ENCODE data around the gene ZNF236. TPM values are rescaled to one million over a fixed set of nuclear protein-coding genes. Genes with fewer than 3 reads are reported as not detected.
"Not testable (repeated sequence)": the region's sequence is repeated elsewhere in the genome, so short reads cannot be mapped to it uniquely, and the experiment has no call there.

The ZNF236 gene
- total RNA-seq, 1 experiment from 2014 or later: 11.8 TPM

- DNase-seq (ENCODE audit: low read depth): no peak
These were observed 118.9 kb downstream of the ZNF236 start for GRCh38 chr18:76941284-76941683.

GRCh38 chr18:76943542-76944339 is 121.4 kb downstream of the ZNF236 start:
- no peak for DNase-seq (ENCODE audit: low read depth)

- DNase-seq (ENCODE audit: low read depth): not testable (repeated sequence)
These were observed 122.0 kb downstream of the ZNF236 start for GRCh38 chr18:76944346-76944745.

GRCh38 chr18:76948345-76948744 is 126.0 kb downstream of the ZNF236 start:
- DNase-seq (ENCODE audit: low read depth): no peak

GRCh38 chr18:76951456-76952247 is 129.3 kb downstream of the ZNF236 start:
- DNase-seq (ENCODE audit: low read depth): no peak

- DNase-seq (ENCODE audit: low read depth): no peak
These were observed 130.4 kb downstream of the ZNF236 start for GRCh38 chr18:76952747-76953146.

GRCh38 chr18:76953156-76953555 is 130.8 kb downstream of the ZNF236 start:
- no peak for DNase-seq (ENCODE audit: low read depth)

- DNase-seq (ENCODE audit: low read depth): no peak
These were observed 131.4 kb downstream of the ZNF236 start for GRCh38 chr18:76953583-76954233.

GRCh38 chr18:76955524-76956170 is 133.3 kb downstream of the ZNF236 start:
- DNase-seq (ENCODE audit: low read depth): no peak

GRCh38 chr18:76956648-76957047 is 134.3 kb downstream of the ZNF236 start:
- no peak for DNase-seq (ENCODE audit: low read depth)

GRCh38 chr18:76957384-76958355 is 135.3 kb downstream of the ZNF236 start:
- no peak for DNase-seq (ENCODE audit: low read depth)

GRCh38 chr18:76958692-76959341 is 136.5 kb downstream of the ZNF236 start:
- DNase-seq (ENCODE audit: low read depth): no peak

- no peak for DNase-seq (ENCODE audit: low read depth)
These were observed 137.2 kb downstream of the ZNF236 start for GRCh38 chr18:76959605-76960004.

GRCh38 chr18:76960528-76961035 is 138.2 kb downstream of the ZNF236 start:
- no peak for DNase-seq (ENCODE audit: low read depth)

- no peak for DNase-seq (ENCODE audit: low read depth)
These were observed 140.5 kb downstream of the ZNF236 start for GRCh38 chr18:76962851-76963250.

- DNase-seq (ENCODE audit: low read depth): no peak
These were observed 141.6 kb downstream of the ZNF236 start for GRCh38 chr18:76963936-76964335.

GRCh38 chr18:76965555-76966151 is 143.3 kb downstream of the ZNF236 start:
- not testable (repeated sequence) for DNase-seq (ENCODE audit: low read depth)

- DNase-seq (ENCODE audit: low read depth): peak; percentile 11
These were observed 144.9 kb downstream of the ZNF236 start for GRCh38 chr18:76967299-76967698.

Measured in HT1080 (cell line).